Endothelial cell of umbilical vein (primary cell): ENCODE measurements around the gene EEF1E1. TPM values are rescaled to one million over a fixed set of nuclear protein-coding genes. Genes with fewer than 3 reads are reported as not detected.

ENCODE experiments used
- BruUV-seq: library from RNA; stranded (reverse); fragments of 400-500 nt; replicated peaks from 2 replicates; lab custom pipeline; 2021; lab: Mats Ljungman, UMichigan
- CTCF ChIA-PET: fragments of 300-600, 350-600 bp; sonication (Branson Sonifier 250); formaldehyde crosslinking; loops from one replicate; lab custom pipeline; 2021; ENCODE audit warnings: antibody characterized with exemption, inconsistent platforms; lab: Charles Lee
- POLR2A ChIA-PET: fragments of 300-600, 350-600 bp; sonication (Branson Sonifier 250); formaldehyde crosslinking; loops from one replicate; lab custom pipeline; 2021; ENCODE audit warnings: antibody characterized with exemption, inconsistent platforms; lab: Charles Lee
- DNase-seq: peaks from one replicate; pipeline ENCODE4 v3.0.0-alpha.2; 2011; ENCODE audit warnings: low read depth, low spot score
- FAIRE-seq: peaks from 2 replicates; lab custom pipeline; 2011; peaks lifted over from hg19 to GRCh38; lab: Jason Lieb, UNC
- H2AFZ ChIP-seq: 2 replicates; pipeline ENCODE4 v1.6.0; 2012; ENCODE audit warnings: low read depth, low read length, control low read depth, inconsistent platforms
- H3K27ac ChIP-seq: 2 replicates; pipeline ENCODE4 v1.5.1; 2011; ENCODE audit warnings: low read depth, mild to moderate bottlenecking, control low read depth, low read length, moderate library complexity; ENCODE audit not compliant: insufficient read depth
- H3K27me3 ChIP-seq, 2 experiments: 2 replicates each; pipeline versions ENCODE4 v1.6.0 to v1.6.1; 2011; ENCODE audit warnings: low read length in 2 of 2, mixed read lengths in 1 of 2; ENCODE audit not compliant: control insufficient read depth in 2 of 2, insufficient read depth in 2 of 2
- H3K36me3 ChIP-seq, 2 experiments: 2 replicates in 1 of 2; 3 replicates in 1 of 2; pipeline ENCODE4 v1.5.1; 2011; ENCODE audit warnings: low read length in 2 of 2, mild to moderate bottlenecking in 1 of 2, moderate library complexity in 1 of 2; ENCODE audit not compliant: control insufficient read depth in 2 of 2, insufficient read depth in 2 of 2; ENCODE audit errors: extremely low read depth in 1 of 2
- H3K4me1 ChIP-seq: 3 replicates; pipeline ENCODE4 v1.5.1; 2011; ENCODE audit warnings: mild to moderate bottlenecking, low read length; ENCODE audit not compliant: control insufficient read depth, insufficient read depth; ENCODE audit errors: extremely low read depth
- H3K4me2 ChIP-seq: 2 replicates; pipeline ENCODE4 v1.6.1; 2011; ENCODE audit warnings: low read length, control low read depth, mixed read lengths; ENCODE audit not compliant: insufficient read depth
- H3K4me3 ChIP-seq, 3 experiments: fragments of 200-600 bp in 1 of 3; sonication (generic), shearing (Covaris generic) in 1 of 3; replicated peaks in 1 of 3; 2 replicates each; pipeline ENCODE4 v1.5.1; 2011 to 2016; ENCODE audit warnings: control low read depth in 3 of 3, low read length in 3 of 3, mild to moderate bottlenecking in 2 of 3, inconsistent platforms in 1 of 3, low read depth in 1 of 3, moderate library complexity in 1 of 3; ENCODE audit not compliant: insufficient read depth in 1 of 3
- H3K79me2 ChIP-seq: 2 replicates; pipeline ENCODE4 v1.6.0; 2012; ENCODE audit warnings: low read length, inconsistent platforms; ENCODE audit not compliant: control insufficient read depth, insufficient read depth
- H3K9ac ChIP-seq: replicated peaks from 2 replicates; pipeline ENCODE3; 2011; ENCODE audit warnings: low read length, control low read depth; ENCODE audit not compliant: insufficient read depth; ENCODE audit errors: extremely low read depth
- H3K9me1 ChIP-seq: replicated peaks from 3 replicates; pipeline ENCODE4 v1.6.0; 2011; ENCODE audit warnings: mild to moderate bottlenecking, low read length; ENCODE audit not compliant: control insufficient read depth, insufficient read depth; ENCODE audit errors: extremely low read depth
- H3K9me3 ChIP-seq: replicated peaks from 2 replicates; pipeline ENCODE4 v1.5.1; 2012; ENCODE audit warnings: low read length, inconsistent platforms; ENCODE audit not compliant: control insufficient read depth, insufficient read depth
- H4K20me1 ChIP-seq: replicated peaks from 2 replicates; pipeline ENCODE3; 2011; ENCODE audit warnings: mild to moderate bottlenecking, low read length; ENCODE audit not compliant: control insufficient read depth, insufficient read depth; ENCODE audit errors: extremely low read depth
- CTCF ChIP-seq, 2 donors: IDR thresholded peaks; 1 replicate in 1 of 2; 2 replicates in 1 of 2; pipeline ENCODE4 v1.5.1; 2011; ENCODE audit warnings: low read length in 2 of 2, mild to moderate bottlenecking in 2 of 2, moderate library complexity in 2 of 2, control low read depth in 1 of 2, inconsistent platforms in 1 of 2, low read depth in 1 of 2; ENCODE audit not compliant: insufficient read depth in 1 of 2; ENCODE audit errors: extremely low read depth in 1 of 2
- EZH2 ChIP-seq: IDR thresholded peaks from 2 replicates; pipeline ENCODE4 v1.6.1; 2012; ENCODE audit warnings: borderline replicate concordance, low read depth, mild to moderate bottlenecking, moderate library complexity, low read length, inconsistent platforms; ENCODE audit not compliant: severe bottlenecking
- JUN ChIP-seq: IDR thresholded peaks from 2 replicates; pipeline ENCODE4 v1.6.1; 2011; ENCODE audit warnings: borderline replicate concordance, low read depth; ENCODE audit not compliant: insufficient read length, insufficient read depth
- MAX ChIP-seq: IDR thresholded peaks from 2 replicates; pipeline ENCODE4 v1.6.1; 2011; ENCODE audit not compliant: insufficient read depth, insufficient read length
- MYC ChIP-seq: IDR thresholded peaks from one replicate; pipeline ENCODE4 v1.6.1; 2011; ENCODE audit warnings: mild to moderate bottlenecking, low read depth, low read length
- POLR2AphosphoS5 ChIP-seq: IDR thresholded peaks from 2 replicates; pipeline ENCODE4 v1.6.1; 2012; ENCODE audit warnings: low read depth, mild to moderate bottlenecking, control low read depth, low read length, moderate library complexity; ENCODE audit not compliant: insufficient read depth
- dilution Hi-C: fragments of 300-500 bp; cut with MboI; formaldehyde crosslinking; loops from one replicate; pipeline ENCODE4 v1.15.0; 2019; ENCODE audit warnings: low sequenced_read_pairs; ENCODE audit not compliant: extremely low pct_ligation_motif_present
- intact Hi-C: fragments of 100-400 bp; cut with micrococcal nuclease; formaldehyde crosslinking; loops from one replicate; pipeline ENCODE4 v1.10.0; 2022
- polyA plus RNA-seq, 4 experiments: library from polyadenylated mRNA; depleted of rRNA in 3 of 4; stranded (reverse) in 3 of 4; unstranded in 1 of 4; fragments of >200 nt; gene quantifications; 2 replicates each; pipeline versions ENCODE4 v1.2.1 to v1.2.3, GENCODE V29; 2011 to 2012; ENCODE audit warnings: missing spikeins in 1 of 4
- total RNA-seq: library from RNA; stranded (reverse); gene quantifications from 2 replicates; pipeline ENCODE4 v1.2.3, GENCODE V29; 2021

EEF1E1 gene
- total and polyA plus RNA-seq, 2 donors (not counting 3 experiments of a cell fraction or from before 2014, with no cell fraction given) = 53.8 to 58.1 TPM

- H3K9ac ChIP-seq = no peak overlapping the region
- H3K27ac ChIP-seq = no peak overlapping the region
- H3K9me3 ChIP-seq = no peaks in the 10 kb centered on the region
- H3K36me3 ChIP-seq = no peaks in the 10 kb centered on the region
- dilution Hi-C loops (no loop called here), intact Hi-C loops (no loop called here)
- peaks cover 0 to 1% of the 10 kb centered on the region in 2 experiments for H3K27me3 ChIP-seq
- H3K4me1 ChIP-seq = no peaks in the 10 kb centered on the region
- ChIA-PET CTCF (interaction anchor here (0.9 to 1.2 kb wide), 3 partner anchors 8 to 95 kb away, joined by 3 to 5 read pairs (median 4); no protein-coding TSS in a partner anchor), POLR2A (no interaction called here)
- H3K4me3 ChIP-seq = no peak overlapping the region
- TF ChIP-seq JUN (no peak), CTCF (IDR thresholded peaks at IDR 0.05; ENCODE audit: extremely low read depth in 1 of 2, insufficient read depth in 1 of 2, low read depth in 1 of 2, low read length in 2 of 2) (no peak), POLR2AphosphoS5 (no peak), MYC (no peak), EZH2 (no peak), MAX (no peak)
- no peaks in the 10 kb centered on the region for H4K20me1 ChIP-seq
- no peak for DNase-seq
- no peak overlapping the region for H3K4me2 ChIP-seq
- BruUV-seq = no TSS peak
- no peaks in the 10 kb centered on the region for H3K79me2 ChIP-seq
- H3K9me1 ChIP-seq = no peaks in the 10 kb centered on the region
- no peak for FAIRE-seq
- no peak overlapping the region for H2AFZ ChIP-seq
These were observed 20.9 kb upstream of the EEF1E1 start for GRCh38 chr6:8123236-8123635.
